ENCODE results near the gene GRM5. TPM values are rescaled to one million over a fixed set of nuclear protein-coding genes. Genes with fewer than 3 reads are reported as not detected.
"Not testable (repeated sequence)": the region's sequence is repeated elsewhere in the genome, so short reads cannot be mapped to it uniquely, and the experiment has no call there.

Gene GRM5
- total and polyA plus RNA-seq, 2 donors (not counting 1 experiment from before 2014, with no cell fraction given): 0.01 TPM; not detected in 1

GRCh38 chr11:88947843-88948572, 117.8 kb downstream of the GRM5 start:
- not testable (repeated sequence) for H3K9ac ChIP-seq (ENCODE audit: insufficient read depth, low read length); H3K79me2 ChIP-seq (ENCODE audit: control insufficient read depth, insufficient read depth, low read length); H3K4me1 ChIP-seq (ENCODE audit: control insufficient read depth, extremely low read depth, insufficient read depth, low read length); H3K27me3 ChIP-seq (ENCODE audit: control insufficient read depth, insufficient read depth, low read length); H3K27ac ChIP-seq (ENCODE audit: insufficient read depth, low read length); H3K4me2 ChIP-seq (ENCODE audit: extremely low read depth, insufficient read depth, low read length); DNase-seq (ENCODE audit: low read depth in 2 of 2); H2AFZ ChIP-seq (ENCODE audit: low read length); H3K9me3 ChIP-seq (ENCODE audit: control insufficient read depth, insufficient read depth, low read depth, low read length); H3K36me3 ChIP-seq (ENCODE audit: control insufficient read depth, insufficient read depth, low read length); H3K4me3 ChIP-seq (replicated peaks in 1 of 4; ENCODE audit: control extremely low read depth in 1 of 4, insufficient read depth in 1 of 4, low read depth in 3 of 4, low read length in 4 of 4); H4K20me1 ChIP-seq (ENCODE audit: control insufficient read depth, extremely low read depth, insufficient read depth, low read length)

GRCh38 chr11:88929665-88930064, 136.1 kb downstream of the GRM5 start:
- not testable (repeated sequence) for H3K9me3 ChIP-seq (ENCODE audit: control insufficient read depth, insufficient read depth, low read depth, low read length); H3K4me2 ChIP-seq (ENCODE audit: extremely low read depth, insufficient read depth, low read length); H2AFZ ChIP-seq (ENCODE audit: low read length); H3K9ac ChIP-seq (ENCODE audit: insufficient read depth, low read length); H3K27me3 ChIP-seq (ENCODE audit: control insufficient read depth, insufficient read depth, low read length); H3K79me2 ChIP-seq (ENCODE audit: control insufficient read depth, insufficient read depth, low read length); H3K36me3 ChIP-seq (ENCODE audit: control insufficient read depth, insufficient read depth, low read length); H3K4me1 ChIP-seq (ENCODE audit: control insufficient read depth, extremely low read depth, insufficient read depth, low read length); H3K4me3 ChIP-seq (replicated peaks in 1 of 4; ENCODE audit: control extremely low read depth in 1 of 4, insufficient read depth in 1 of 4, low read depth in 3 of 4, low read length in 4 of 4); H4K20me1 ChIP-seq (ENCODE audit: control insufficient read depth, extremely low read depth, insufficient read depth, low read length); H3K27ac ChIP-seq (ENCODE audit: insufficient read depth, low read length)
- DNase-seq (ENCODE audit: low read depth in 2 of 2): peak; percentile 25 to 40

- H3K4me3 ChIP-seq (replicated peaks in 1 of 4; ENCODE audit: control extremely low read depth in 1 of 4, insufficient read depth in 1 of 4, low read depth in 3 of 4, low read length in 4 of 4); H3K4me2 ChIP-seq (ENCODE audit: extremely low read depth, insufficient read depth, low read length); H3K4me1 ChIP-seq (ENCODE audit: control insufficient read depth, extremely low read depth, insufficient read depth, low read length); DNase-seq (ENCODE audit: low read depth in 2 of 2); H4K20me1 ChIP-seq (ENCODE audit: control insufficient read depth, extremely low read depth, insufficient read depth, low read length); H3K27me3 ChIP-seq (ENCODE audit: control insufficient read depth, insufficient read depth, low read length); H2AFZ ChIP-seq (ENCODE audit: low read length); H3K79me2 ChIP-seq (ENCODE audit: control insufficient read depth, insufficient read depth, low read length); H3K27ac ChIP-seq (ENCODE audit: insufficient read depth, low read length); H3K36me3 ChIP-seq (ENCODE audit: control insufficient read depth, insufficient read depth, low read length); H3K9ac ChIP-seq (ENCODE audit: insufficient read depth, low read length); H3K9me3 ChIP-seq (ENCODE audit: control insufficient read depth, insufficient read depth, low read depth, low read length): not testable (repeated sequence)
Observed at GRCh38 chr11:88917065-88917464, 148.7 kb downstream of the GRM5 start.

GRCh38 chr11:88909500-88909899, 156.3 kb downstream of the GRM5 start:
- no peak overlapping the region for H2AFZ ChIP-seq (ENCODE audit: low read length)
- TF ChIP-seq CTCF (conservative IDR thresholded peaks at IDR 0.05 in 1 of 2, IDR thresholded peaks at IDR 0.05 in 1 of 2; ENCODE audit: low read depth in 1 of 2, low read length in 2 of 2) (no peak), EZH2 (IDR thresholded peaks at IDR 0.05; ENCODE audit: low read length, missing control alignments) (no peak)
- no peaks in the 10 kb centered on the region for H3K9me3 ChIP-seq (ENCODE audit: control insufficient read depth, insufficient read depth, low read depth, low read length)
- no peak overlapping the region for H3K27ac ChIP-seq (ENCODE audit: insufficient read depth, low read length)
- H3K4me2 ChIP-seq (ENCODE audit: extremely low read depth, insufficient read depth, low read length): no peak overlapping the region
- no peaks in the 10 kb centered on the region for H4K20me1 ChIP-seq (ENCODE audit: control insufficient read depth, extremely low read depth, insufficient read depth, low read length)
- H3K4me3 ChIP-seq (replicated peaks in 1 of 4; ENCODE audit: control extremely low read depth in 1 of 4, insufficient read depth in 1 of 4, low read depth in 3 of 4, low read length in 4 of 4): no peak overlapping the region
- H3K79me2 ChIP-seq (ENCODE audit: control insufficient read depth, insufficient read depth, low read length): no peaks in the 10 kb centered on the region
- no peak overlapping the region for H3K9ac ChIP-seq (ENCODE audit: insufficient read depth, low read length)
- no peaks in the 10 kb centered on the region for H3K27me3 ChIP-seq (ENCODE audit: control insufficient read depth, insufficient read depth, low read length)
- DNase-seq (ENCODE audit: low read depth in 2 of 2): peak in 1 of 2 donors; percentile 5
- no peaks in the 10 kb centered on the region for H3K4me1 ChIP-seq (ENCODE audit: control insufficient read depth, extremely low read depth, insufficient read depth, low read length)
- no peaks in the 10 kb centered on the region for H3K36me3 ChIP-seq (ENCODE audit: control insufficient read depth, insufficient read depth, low read length)

- H3K9me3 ChIP-seq (ENCODE audit: control insufficient read depth, insufficient read depth, low read depth, low read length); DNase-seq (ENCODE audit: low read depth in 2 of 2); H3K4me3 ChIP-seq (replicated peaks in 1 of 4; ENCODE audit: control extremely low read depth in 1 of 4, insufficient read depth in 1 of 4, low read depth in 3 of 4, low read length in 4 of 4); H4K20me1 ChIP-seq (ENCODE audit: control insufficient read depth, extremely low read depth, insufficient read depth, low read length); H3K27me3 ChIP-seq (ENCODE audit: control insufficient read depth, insufficient read depth, low read length); H3K79me2 ChIP-seq (ENCODE audit: control insufficient read depth, insufficient read depth, low read length); H2AFZ ChIP-seq (ENCODE audit: low read length); H3K9ac ChIP-seq (ENCODE audit: insufficient read depth, low read length); H3K27ac ChIP-seq (ENCODE audit: insufficient read depth, low read length); H3K4me2 ChIP-seq (ENCODE audit: extremely low read depth, insufficient read depth, low read length); H3K4me1 ChIP-seq (ENCODE audit: control insufficient read depth, extremely low read depth, insufficient read depth, low read length); H3K36me3 ChIP-seq (ENCODE audit: control insufficient read depth, insufficient read depth, low read length): not testable (repeated sequence)
Observed at GRCh38 chr11:88901436-88901835, 164.3 kb downstream of the GRM5 start.

GRCh38 chr11:88888855-88889254, 176.9 kb downstream of the GRM5 start:
- H3K9ac ChIP-seq (ENCODE audit: insufficient read depth, low read length); H4K20me1 ChIP-seq (ENCODE audit: control insufficient read depth, extremely low read depth, insufficient read depth, low read length); H3K4me2 ChIP-seq (ENCODE audit: extremely low read depth, insufficient read depth, low read length); H3K27ac ChIP-seq (ENCODE audit: insufficient read depth, low read length); H3K4me3 ChIP-seq (replicated peaks in 1 of 4; ENCODE audit: control extremely low read depth in 1 of 4, insufficient read depth in 1 of 4, low read depth in 3 of 4, low read length in 4 of 4); H3K79me2 ChIP-seq (ENCODE audit: control insufficient read depth, insufficient read depth, low read length); H2AFZ ChIP-seq (ENCODE audit: low read length); H3K4me1 ChIP-seq (ENCODE audit: control insufficient read depth, extremely low read depth, insufficient read depth, low read length); H3K9me3 ChIP-seq (ENCODE audit: control insufficient read depth, insufficient read depth, low read depth, low read length); H3K27me3 ChIP-seq (ENCODE audit: control insufficient read depth, insufficient read depth, low read length); DNase-seq (ENCODE audit: low read depth in 2 of 2); H3K36me3 ChIP-seq (ENCODE audit: control insufficient read depth, insufficient read depth, low read length): not testable (repeated sequence)
